ENCODE data around the gene LYST.
"Not testable (repeated sequence)": the region's sequence is repeated elsewhere in the genome, so short reads cannot be mapped to it uniquely, and the experiment has no call there.

LYST gene

DNA sequence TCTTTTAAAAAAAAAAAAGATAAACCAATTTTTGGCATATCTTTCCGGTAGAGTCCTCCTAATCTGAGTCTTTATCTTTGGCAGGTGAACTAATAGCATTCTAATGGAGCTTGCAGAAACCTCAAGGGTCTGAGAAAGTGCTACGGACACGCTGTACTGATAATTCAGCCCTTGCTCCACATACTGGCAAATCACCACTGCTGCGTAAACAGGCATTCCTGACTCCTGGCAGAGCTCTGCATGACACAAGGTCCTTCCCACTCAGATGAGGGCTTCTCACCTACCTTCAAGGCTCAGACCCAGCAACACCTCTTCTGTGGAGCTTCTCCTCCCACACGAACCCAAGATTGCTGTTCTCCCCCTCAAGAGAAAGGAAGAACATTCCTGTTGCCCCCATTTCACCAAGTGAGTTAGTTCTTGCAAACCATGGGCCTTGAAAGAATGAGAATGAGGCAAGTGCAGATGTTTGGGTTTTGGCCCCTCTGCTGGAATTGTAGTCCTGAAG is 48.0 kb downstream of the LYST start:
- DNase-seq = no peak

DNA sequence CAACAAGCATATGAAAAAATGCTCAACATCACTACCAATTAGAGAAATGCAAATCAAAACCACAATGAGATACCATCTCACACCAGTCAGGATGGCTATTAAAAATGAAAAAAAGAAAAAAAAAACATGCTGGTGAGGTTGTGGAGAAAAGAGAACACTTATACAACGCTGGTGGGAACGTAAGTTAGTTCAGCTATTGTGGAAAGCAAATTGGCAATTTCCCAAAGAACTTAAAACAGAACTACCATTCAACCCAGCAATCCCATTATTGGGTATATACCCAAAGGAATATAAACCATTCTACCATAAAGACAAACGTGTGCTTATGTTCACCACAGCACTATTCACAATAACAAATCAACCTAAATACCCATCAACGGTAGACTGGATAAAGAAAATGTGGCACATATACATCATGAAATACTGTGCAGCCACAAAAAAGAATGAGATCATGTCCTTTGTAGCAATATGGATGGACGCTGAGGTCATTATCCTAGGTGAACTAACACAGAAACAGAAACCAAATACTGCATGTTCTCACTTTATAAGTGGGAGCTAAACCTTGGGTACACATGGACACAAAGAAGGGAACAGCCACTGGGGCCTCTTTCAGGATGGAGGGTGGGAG is 49.5 kb downstream of the LYST start:
- no peak for DNase-seq

DNA sequence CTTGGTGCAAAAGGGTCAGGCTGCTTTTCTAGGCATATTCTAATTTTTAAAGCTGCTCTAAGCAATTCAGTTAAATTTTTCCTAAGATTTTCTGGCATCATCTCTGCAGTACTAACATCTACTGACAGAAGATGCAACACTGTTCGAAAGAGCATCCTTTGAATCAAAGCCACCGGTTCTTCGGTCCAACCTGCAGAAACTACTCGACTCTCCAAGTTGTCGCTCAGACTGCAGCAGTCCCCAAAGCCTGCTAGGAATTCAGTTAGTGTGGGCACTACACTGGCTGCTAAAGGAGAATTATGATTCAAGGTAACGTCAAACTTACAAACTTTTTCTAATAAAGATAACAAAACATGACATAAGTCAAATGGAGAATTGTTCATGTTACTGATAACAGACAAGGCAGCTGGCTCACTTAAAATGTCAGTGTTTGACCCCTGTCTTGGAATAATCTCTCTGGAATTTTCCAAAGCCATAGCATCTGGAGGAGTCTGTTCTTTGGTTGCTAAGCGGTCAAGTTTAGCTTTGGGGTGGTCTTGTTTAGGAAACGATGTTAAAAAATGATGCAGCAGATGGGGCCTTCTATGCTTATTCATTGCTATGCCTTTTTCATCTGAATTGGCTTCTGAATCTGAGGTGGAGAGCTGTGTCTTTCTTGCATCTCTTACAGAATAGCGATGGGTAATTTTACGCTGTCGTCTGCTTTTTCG is 56.9 kb downstream of the LYST start:
- DNase-seq = no peak

DNA sequence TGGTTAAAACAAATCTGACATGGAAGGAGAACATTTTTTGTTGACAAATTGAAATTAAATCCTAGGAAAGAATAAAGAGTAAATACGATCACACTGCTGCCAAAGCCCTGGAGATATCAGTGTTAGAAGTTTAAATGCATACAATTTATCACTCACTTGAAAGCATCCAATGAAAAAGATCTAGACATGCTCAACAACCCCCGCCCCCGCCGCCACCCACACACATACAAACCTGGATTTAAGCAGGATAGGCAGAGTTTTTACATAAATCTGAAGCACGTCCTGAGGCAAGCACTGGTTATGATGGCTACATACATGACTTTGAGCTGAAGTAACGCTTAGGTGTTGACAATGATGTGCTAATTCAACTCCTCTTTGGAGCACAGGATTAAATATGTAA is 58.5 kb downstream of the LYST start:
- no peak for DNase-seq

DNA sequence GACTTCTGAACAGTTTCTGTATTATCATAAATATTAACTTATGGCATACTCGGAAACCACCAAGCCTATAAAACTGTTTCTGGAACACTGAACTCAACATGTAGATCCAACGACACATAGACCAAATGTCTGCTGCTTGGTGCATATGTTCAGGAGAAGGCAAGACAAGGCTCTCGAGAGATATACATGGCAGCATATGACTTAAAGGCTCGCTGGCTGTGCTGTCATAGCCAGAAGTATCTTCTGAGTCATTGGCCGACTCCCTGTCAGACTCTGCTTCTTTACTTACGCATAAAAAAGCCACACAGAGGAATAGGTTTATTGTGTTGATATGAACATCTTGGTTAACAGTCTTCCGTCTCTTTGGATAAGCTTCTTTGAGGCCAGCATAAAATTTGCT is 60.6 kb downstream of the LYST start:
- DNase-seq = no peak

DNA sequence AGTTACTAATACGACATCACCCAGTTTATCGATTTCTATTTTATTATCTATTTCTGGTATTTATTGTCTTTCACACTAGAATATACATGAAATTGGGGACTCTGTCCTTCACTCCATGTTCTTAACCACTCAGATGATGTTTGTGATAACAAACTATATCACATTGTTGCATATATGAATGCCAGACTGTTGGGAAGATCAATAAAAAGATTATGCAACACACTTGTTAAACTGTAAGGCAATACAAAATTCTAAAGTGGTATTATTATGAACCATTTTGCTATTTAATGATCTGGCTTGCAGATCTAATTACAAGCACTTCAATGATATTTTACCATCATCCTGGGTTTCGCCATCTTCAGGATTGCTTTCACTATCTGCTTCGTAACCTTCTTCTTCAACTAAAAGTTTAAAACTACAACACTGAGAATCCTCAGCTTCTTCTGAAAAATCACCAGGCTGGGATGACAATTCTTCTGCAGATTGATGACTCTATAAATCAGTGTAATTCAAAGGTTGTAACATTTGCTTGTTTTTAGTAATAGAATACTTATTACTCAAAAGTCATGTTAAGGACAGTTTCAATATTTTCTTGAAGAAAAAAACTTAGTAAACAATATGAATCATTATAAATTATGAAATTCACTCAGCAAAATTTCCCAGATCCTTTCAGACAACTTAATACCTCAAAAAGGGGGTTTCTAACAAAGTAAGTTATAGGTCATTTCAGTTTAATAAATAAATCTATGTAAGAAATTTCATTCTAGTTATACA is 63.9 kb downstream of the LYST start:
- DNase-seq = no peak

DNA sequence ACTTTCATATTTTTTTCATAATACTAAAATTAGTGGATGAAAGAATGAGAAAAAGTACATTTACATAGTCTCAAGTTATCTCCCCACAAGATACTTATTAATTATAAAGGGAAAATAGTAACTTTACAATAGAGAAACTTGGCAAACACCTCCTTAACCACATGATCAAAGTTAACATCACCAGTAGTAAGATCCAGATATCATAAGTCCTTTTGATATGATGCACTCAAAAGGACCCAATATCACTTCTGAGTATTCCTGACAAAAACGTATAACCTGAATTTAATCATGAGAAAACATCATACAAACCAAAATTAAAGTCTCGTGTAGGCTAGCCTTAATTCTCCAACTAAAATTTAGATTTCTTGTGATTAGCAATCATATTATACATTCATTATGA is 67.4 kb downstream of the LYST start:
- DNase-seq = no peak

DNA sequence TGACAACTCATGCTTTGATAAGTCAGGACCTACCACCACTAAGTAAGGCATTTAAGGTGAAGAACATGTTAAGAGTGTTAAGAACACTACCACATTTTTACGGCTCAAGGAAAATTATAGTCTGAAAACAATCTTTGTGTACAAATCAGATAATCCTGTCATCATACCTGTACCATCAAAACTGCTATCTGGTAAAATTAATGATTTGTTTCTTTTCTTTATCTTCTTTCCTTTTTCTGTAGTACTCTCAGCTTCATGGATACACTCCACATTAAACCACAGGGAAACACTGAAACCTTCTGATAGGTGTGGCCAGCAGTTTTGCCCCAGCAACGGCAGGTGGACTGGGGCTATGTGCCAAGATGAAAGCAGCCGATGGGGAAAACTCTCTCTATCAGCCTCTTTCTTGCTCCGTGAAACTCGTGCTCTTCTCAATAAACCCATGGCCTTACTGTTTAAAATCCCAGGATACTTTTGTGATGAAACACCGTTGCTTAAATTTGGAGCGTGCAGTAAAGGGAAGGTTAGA is 75.1 kb downstream of the LYST start:
- DNase-seq = no peak

DNA sequence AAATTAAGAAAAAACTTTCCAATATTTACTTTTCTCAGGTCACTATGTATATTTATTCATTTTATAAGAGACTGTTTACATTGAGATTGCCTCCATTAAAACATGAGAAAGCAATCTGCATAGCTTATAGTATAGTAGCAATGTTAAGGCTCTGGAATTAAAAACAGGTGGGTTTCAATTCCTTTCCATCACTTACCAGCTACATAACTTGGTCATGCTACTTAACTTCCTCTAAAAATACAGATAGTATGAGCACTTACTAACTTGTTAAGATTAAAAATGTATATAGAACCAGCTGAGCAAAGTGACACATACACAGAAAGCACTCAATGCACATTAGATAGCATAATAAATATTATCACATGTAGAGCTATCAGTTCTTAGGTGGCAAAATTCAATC is 76.6 kb downstream of the LYST start:
- no peak for DNase-seq

DNA sequence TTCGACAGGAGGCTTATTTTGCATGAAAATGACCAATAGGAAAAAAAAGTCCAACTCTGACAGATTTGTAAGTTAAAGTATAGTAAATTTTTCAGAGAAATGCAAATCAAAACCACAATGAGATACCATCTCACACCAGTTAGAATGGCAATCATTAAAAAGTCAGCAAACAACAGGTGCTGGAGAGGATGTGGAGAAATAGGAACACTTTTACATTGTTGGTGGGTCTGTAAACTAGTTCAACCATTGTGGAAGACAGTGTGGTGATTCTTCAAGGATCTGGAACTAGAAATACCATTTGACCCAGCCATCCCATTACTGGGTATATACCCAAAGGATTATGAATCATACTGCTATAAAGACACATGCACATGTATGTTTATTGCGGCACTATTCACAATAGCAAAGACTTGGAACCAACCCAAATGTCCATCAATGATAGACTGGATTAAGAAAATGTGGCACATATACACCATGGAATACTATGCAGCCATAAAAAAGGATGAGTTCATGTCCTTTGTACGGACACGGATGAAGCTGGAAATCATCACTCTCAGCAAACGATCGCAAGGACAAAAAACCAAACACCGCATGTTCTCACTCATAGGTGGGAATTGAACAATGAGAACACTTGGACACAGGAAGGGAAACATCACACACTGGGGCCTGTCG is 80.3 kb downstream of the LYST start:
- not testable (repeated sequence) for DNase-seq

DNA sequence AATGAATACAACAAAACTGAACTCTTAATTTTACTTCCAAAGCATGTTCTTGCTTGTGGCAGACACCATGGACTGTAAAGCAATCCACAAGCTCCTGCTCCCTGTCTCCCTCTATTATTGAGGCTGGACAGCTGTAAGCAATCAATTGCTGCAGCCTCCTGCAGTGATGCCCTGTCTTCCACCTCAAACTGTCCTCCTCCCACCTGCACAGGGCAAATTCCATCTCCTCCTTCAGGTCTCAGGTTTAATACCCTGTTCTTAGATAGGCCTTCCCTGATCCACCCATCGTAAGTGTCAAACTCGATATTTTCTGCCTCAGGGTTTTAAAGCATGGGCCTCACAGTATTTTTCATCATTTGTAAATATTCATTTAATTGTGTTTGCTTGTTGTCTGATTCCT is 81.8 kb downstream of the LYST start:
- DNase-seq = no peak

DNA sequence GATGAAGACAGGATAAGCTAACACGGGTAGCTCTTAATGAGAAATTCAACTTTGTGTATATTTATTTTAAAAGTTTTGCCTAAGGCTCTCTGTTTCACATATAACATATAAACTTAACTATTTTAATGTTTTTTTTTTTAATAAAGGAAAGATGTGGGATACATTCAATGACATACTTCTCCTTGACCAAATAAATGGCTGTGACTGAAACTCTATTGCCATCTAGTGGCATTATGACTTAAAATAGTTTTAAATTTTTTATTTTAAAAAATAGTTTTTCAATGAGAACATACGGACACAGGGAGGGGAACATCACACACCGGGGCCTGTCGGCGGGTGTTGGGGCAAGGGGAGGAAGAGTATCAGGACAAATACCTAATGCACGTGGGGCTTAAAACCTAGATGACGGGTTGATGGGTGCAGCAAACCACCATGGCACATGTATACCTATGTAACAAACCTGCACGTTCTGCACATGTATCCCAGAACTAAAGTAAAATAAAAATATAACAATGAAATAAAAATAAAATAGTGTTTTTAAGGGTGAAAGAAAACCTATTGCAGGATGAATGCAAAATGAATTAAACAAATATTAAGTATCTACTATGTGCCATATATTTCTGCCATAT is 83.4 kb downstream of the LYST start:
- peak; percentile 20 for DNase-seq

DNA sequence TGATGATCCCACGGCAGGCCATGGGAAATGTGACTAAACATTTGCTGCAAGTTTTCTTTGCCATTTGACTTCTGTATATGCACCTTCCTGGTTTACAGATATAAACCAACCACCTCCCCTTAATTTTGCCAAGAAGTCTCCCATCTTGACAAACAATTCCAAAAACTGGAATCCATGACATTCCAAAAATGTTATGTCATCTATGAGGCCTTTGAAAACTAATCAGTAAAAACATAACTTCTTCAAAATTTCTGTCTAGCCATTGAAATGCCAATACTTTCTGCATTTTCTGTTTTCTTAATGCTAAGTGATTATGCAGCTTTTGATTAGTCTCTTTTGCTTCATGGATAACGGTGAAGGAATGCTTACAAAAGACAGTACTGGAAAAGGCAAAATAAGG is 84.1 kb downstream of the LYST start:
- no peak for DNase-seq

DNA sequence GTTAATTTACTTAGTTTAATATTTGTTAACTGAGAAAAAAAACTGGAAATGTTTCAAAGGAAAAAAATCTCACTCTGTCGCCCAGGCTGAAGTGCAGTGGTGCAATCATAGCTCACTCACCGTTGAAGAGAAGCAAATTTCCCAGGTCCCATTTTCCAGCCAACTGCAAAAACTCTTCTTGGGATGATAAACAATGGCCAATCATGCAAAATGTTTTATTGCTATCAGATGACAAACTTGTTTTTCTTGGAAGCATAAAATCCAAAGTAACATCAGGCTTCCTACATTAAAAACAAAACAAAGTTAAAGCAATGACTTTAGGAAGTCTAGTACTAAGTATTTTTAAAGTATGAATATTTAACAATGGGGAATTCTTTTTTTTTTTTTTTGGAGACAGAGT is 84.9 kb downstream of the LYST start:
- DNase-seq = no peak

DNA sequence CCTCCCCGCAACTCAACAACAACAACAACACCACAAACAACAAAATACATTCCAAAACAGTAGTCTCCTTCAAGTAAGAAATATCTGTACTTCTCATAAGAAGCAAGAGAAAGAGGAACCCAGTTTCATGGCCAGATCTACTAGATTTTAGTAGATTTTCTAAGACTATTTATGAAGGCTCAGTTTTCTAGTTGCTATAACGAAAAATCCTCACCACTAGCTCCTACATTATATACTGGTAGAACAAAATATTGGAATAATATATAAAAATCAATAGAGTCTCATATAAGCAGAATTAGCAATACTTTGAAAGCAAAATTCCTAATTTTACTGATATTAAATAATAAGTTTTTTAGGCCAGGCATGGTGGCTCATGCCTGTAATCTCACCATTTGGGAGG is 86.9 kb downstream of the LYST start:
- DNase-seq = no peak

DNA sequence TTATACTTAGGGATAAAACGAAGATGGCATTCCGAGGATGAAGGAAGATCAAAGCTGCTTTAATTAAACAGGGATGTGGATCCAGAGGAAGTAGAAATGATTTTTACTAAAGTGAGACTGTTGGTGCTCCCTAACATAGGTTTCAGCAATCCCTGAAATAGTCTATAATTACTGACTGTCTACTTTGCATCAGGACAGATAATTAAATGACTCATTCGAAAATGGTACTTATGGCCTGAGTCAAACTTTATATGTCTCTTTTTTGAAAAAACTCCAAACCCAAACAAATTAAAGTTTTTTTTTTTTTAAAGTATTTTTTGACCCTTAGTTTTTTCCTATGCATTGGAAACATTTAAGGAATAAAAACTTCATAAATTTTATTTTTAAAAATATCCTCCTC is 90.3 kb downstream of the LYST start:
- DNase-seq = no peak

DNA sequence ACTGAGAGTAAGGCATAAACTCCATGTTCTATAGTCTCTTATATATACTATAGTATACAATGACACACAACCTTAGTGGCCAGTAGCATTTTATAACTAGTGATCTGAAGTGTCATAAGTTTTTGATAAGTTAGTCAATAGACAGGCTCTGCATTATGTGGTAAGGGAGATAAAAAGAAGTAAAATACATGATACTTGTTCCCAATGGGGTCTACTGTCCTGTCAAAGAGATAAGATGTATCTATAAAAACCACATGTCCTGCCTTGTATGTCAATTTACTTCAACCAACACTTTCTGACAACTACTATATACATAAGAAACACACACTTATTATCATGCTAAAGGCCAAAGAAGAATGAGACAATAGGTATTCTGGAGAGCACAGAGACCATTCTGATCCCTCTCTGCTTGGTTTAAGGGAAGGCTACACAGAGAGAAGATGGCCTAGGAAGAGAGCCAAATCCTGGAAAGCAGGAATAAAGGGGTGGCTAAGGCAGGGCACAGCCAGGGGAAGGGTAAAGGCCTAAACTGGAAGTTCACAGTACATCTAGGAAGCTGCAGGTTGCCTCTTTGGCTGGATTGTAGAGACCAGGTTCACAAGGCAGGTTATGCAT is 91.4 kb downstream of the LYST start:
- no peak for DNase-seq

DNA sequence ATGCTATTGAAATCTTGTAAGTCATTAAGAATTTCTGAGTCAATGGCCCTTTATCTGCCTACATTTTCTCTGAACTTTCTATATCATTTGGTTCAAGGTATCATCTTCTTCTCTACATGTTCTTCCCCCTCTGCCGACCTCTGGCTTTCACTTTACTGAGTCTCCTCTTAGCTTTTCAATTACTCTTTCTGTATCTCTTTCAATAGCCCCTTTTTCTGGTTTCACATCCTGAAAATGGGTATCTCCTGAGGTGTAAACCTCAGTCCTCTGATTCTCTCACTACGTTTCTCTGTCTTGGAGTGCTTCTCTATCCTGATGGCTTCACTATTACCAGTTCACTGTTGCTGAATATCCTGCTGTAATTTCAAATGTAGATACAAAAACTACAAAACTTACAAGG is 98.9 kb downstream of the LYST start:
- no peak for DNase-seq

DNA sequence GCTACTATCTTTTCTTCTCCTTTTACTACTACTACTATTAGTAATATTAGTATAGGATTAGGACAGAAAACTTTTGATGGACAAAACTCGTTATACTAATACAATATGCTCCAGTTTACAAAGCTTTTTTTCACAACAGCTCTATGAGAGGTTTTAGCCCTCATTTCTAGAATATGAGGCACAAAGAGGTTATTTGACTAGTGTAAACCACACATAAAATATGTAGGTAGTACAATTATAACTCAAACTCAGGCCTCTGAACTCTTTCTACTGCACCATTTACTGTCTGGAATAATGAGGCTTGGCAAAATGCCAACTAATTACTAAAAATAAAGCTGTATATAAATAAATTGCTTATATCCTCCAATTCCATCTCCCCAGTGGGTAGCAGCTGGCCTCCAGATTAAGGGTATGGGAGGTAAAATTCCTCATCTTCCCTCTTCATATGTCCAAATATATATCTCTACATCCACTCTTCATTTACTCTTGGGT is 99.9 kb downstream of the LYST start:
- no peak for DNase-seq

DNA sequence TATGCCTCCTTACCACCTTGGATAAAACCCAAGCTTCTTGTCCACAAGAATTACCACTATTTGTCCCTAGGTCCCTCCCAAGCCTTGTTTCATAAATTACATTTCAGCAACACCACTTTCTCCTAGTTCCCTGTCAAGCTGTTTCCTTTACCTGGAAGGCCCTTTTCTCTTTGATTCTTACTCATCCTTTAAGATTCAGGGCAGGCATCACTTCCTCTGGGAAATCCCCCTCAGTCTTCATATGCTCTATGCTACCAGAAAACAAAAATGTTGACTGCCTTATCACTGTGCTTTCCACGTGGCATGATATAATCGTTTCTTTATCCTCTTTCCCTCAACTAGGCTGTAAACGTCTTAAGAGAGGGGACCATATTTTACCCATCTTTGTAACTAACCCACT is 102.7 kb downstream of the LYST start:
- no peak for DNase-seq

DNA sequence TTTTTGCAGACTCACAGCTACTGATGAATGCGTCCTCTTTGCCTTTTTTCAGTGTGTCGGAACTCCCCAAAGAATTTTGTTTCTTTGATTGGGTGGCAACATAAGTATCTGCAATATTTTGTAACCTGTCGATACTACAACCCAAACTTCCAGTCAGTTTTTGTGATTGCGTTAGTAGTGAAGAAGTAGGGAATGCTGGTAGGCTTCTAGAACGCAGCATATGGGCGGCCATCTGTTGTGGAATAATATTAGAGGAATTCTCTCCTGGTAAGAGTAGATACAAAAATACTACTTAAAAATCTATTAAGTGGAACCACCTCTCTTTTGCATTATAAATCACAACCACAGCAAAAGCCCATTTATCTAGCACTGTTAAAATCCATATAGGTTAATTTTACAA is 107.4 kb downstream of the LYST start:
- no peak for DNase-seq

DNA sequence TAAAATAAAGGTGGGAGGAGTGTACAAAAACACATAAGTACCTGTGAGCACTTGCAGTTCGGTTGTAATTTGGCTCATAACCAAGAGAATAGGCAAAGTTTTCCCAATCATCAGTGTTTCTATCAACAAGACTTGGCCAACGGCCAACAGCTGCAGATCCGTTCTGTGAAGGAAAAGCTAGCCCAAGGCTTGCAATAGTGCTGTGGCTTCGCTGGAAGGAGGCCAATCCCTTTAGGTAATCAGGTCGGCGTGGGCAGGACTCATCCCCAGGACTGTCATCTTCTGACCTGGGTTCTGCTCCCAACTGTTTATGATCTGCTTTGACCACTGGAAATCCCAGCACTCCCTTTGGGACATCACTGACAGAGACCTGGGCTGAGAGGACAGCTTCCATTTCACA is 107.8 kb downstream of the LYST start:
- peak; percentile 94 for DNase-seq
